H9 (cell line): ENCODE data around the gene LYPD8. TPM values are rescaled to one million over a fixed set of nuclear protein-coding genes. Genes with fewer than 3 reads are reported as not detected.

Source experiments
- DNase-seq: peaks from one replicate; pipeline ENCODE4 v3.0.0-alpha.2; 2017
- H2AFZ ChIP-seq: one replicate; pipeline ENCODE4 v1.6.1; 2013; ENCODE audit warnings: mild to moderate bottlenecking, low read length, control low read depth, moderate library complexity
- H2AK5ac ChIP-seq: 2 replicates; pipeline ENCODE4 v1.6.1; 2013; ENCODE audit warnings: low read length, control low read depth, mixed read lengths; ENCODE audit not compliant: insufficient read length
- H2BK120ac ChIP-seq: one replicate; pipeline ENCODE4 v1.6.1; 2013; ENCODE audit warnings: low read depth, mild to moderate bottlenecking, low read length, control low read depth, inconsistent platforms; ENCODE audit not compliant: poor library complexity, severe bottlenecking
- H2BK12ac ChIP-seq: 2 replicates; pipeline ENCODE4 v1.6.1; 2013; ENCODE audit warnings: low read length, control low read depth, mixed read lengths, low read depth; ENCODE audit not compliant: insufficient read length
- H2BK15ac ChIP-seq: 2 replicates; pipeline ENCODE4 v1.6.1; 2013; ENCODE audit warnings: low read depth, low read length, control low read depth
- H2BK20ac ChIP-seq: one replicate; pipeline ENCODE4 v1.6.1; 2013; ENCODE audit warnings: low read depth, mild to moderate bottlenecking, low read length, control low read depth, inconsistent platforms; ENCODE audit not compliant: poor library complexity, severe bottlenecking
- H2BK5ac ChIP-seq: 2 replicates; pipeline ENCODE4 v1.6.1; 2013; ENCODE audit warnings: low read length, control low read depth, mixed read lengths; ENCODE audit not compliant: insufficient read length
- H3K14ac ChIP-seq: 2 replicates; pipeline ENCODE4 v1.6.1; 2013; ENCODE audit warnings: low read length, control low read depth; ENCODE audit not compliant: insufficient read depth
- H3K18ac ChIP-seq: 2 replicates; pipeline ENCODE4 v1.6.1; 2013; ENCODE audit warnings: low read depth, mild to moderate bottlenecking, mixed read lengths, low read length, control low read depth; ENCODE audit not compliant: insufficient read length
- H3K23ac ChIP-seq: 2 replicates; pipeline ENCODE4 v1.6.1; 2013; ENCODE audit warnings: low read length, control low read depth, mixed read lengths, low read depth; ENCODE audit not compliant: insufficient read length
- H3K23me2 ChIP-seq: 2 replicates; pipeline ENCODE4 v1.6.1; 2013; ENCODE audit warnings: low read depth, mild to moderate bottlenecking, mixed read lengths, low read length, control low read depth; ENCODE audit not compliant: insufficient read length, poor library complexity, severe bottlenecking
- H3K27ac ChIP-seq: 2 replicates; pipeline ENCODE4 v1.5.1; 2013; ENCODE audit warnings: low read length, control low read depth, mixed read lengths, low read depth; ENCODE audit not compliant: insufficient read length
- H3K27me3 ChIP-seq: 2 replicates; pipeline ENCODE4 v1.6.1; 2013; ENCODE audit warnings: low read length, control low read depth, inconsistent platforms; ENCODE audit not compliant: insufficient read depth
- H3K4ac ChIP-seq: 2 replicates; pipeline ENCODE4 v1.6.1; 2013; ENCODE audit warnings: low read depth, mild to moderate bottlenecking, control low read depth, inconsistent platforms, low read length, moderate library complexity
- H3K4me1 ChIP-seq: 2 replicates; pipeline ENCODE4 v1.6.1; 2013; ENCODE audit warnings: low read length, control low read depth, inconsistent platforms; ENCODE audit not compliant: insufficient read depth
- H3K4me2 ChIP-seq: 2 replicates; pipeline ENCODE4 v1.6.1; 2013; ENCODE audit warnings: low read length, control low read depth, mixed read lengths; ENCODE audit not compliant: insufficient read length, insufficient read depth
- H3K56ac ChIP-seq: 2 replicates; pipeline ENCODE4 v1.6.1; 2013; ENCODE audit warnings: low read depth, mild to moderate bottlenecking, mixed read lengths, low read length, control low read depth; ENCODE audit not compliant: insufficient read length
- H3K79me1 ChIP-seq: 2 replicates; pipeline ENCODE4 v1.6.1; 2013; ENCODE audit warnings: low read depth, mild to moderate bottlenecking, moderate library complexity, low read length, control low read depth, inconsistent platforms; ENCODE audit not compliant: insufficient read depth, poor library complexity, severe bottlenecking
- H3K79me2 ChIP-seq: 2 replicates; pipeline ENCODE4 v1.6.1; 2013; ENCODE audit warnings: low read length, control low read depth, inconsistent platforms; ENCODE audit not compliant: insufficient read depth
- H3K9ac ChIP-seq: 2 replicates; pipeline ENCODE4 v1.6.1; 2013; ENCODE audit warnings: low read length, control low read depth, mixed read lengths; ENCODE audit not compliant: insufficient read length; ENCODE audit errors: extremely low read depth
- H3K9me3 ChIP-seq: one replicate; pipeline ENCODE4 v1.6.1; 2013; ENCODE audit warnings: low read depth, low read length, inconsistent platforms; ENCODE audit not compliant: control insufficient read depth
- H3T11ph ChIP-seq: one replicate; pipeline ENCODE4 v1.6.1; 2013; ENCODE audit warnings: mild to moderate bottlenecking, low read length, control low read depth, inconsistent platforms
- H4K20me1 ChIP-seq: one replicate; pipeline ENCODE4 v1.6.1; 2013; ENCODE audit not compliant: control insufficient read depth, insufficient read length, insufficient read depth
- H4K5ac ChIP-seq: 2 replicates; pipeline ENCODE4 v1.6.1; 2013; ENCODE audit warnings: low read depth, mild to moderate bottlenecking, mixed read lengths, low read length, control low read depth; ENCODE audit not compliant: insufficient read length
- H4K8ac ChIP-seq: replicated peaks from 2 replicates; pipeline ENCODE4 v1.6.1; 2013; ENCODE audit warnings: low read length, control low read depth, mixed read lengths, low read depth; ENCODE audit not compliant: insufficient read length
- H4K91ac ChIP-seq: 2 replicates; pipeline ENCODE4 v1.6.1; 2013; ENCODE audit warnings: low read depth, mild to moderate bottlenecking, moderate library complexity, mixed read lengths, low read length, control low read depth; ENCODE audit not compliant: insufficient read length
- H3K27ac Mint-ChIP-seq, 3 experiments: 2 replicates in 2 of 3; 3 replicates in 1 of 3; pipeline ENCODE4 v1.8.0; 2020 to 2021; ENCODE audit warnings: mixed read lengths in 3 of 3, mild to moderate bottlenecking in 1 of 3, moderate library complexity in 1 of 3
- H3K27me3 Mint-ChIP-seq: 2 replicates; pipeline ENCODE4 v1.8.0; 2021; ENCODE audit warnings: low read depth, mild to moderate bottlenecking, moderate library complexity, mixed read lengths
- H3K36me3 Mint-ChIP-seq, 3 experiments: 2 replicates in 2 of 3; 3 replicates in 1 of 3; pipeline ENCODE4 v1.8.0; 2020 to 2021; ENCODE audit warnings: low read depth in 3 of 3, mixed read lengths in 3 of 3; ENCODE audit not compliant: insufficient read depth in 1 of 3
- H3K4me1 Mint-ChIP-seq, 2 experiments: 2 replicates each; pipeline ENCODE4 v1.8.0; 2020; ENCODE audit warnings: mixed read lengths in 2 of 2
- H3K4me3 Mint-ChIP-seq, 2 experiments: 2 replicates in 1 of 2; 3 replicates in 1 of 2; pipeline ENCODE4 v1.8.0; 2020 to 2021; ENCODE audit warnings: mild to moderate bottlenecking in 2 of 2, mixed read lengths in 2 of 2, moderate library complexity in 1 of 2
- H3K9me3 Mint-ChIP-seq, 2 experiments: 2 replicates in 1 of 2; 3 replicates in 1 of 2; pipeline ENCODE4 v1.8.0; 2020; ENCODE audit warnings: mild to moderate bottlenecking in 2 of 2, mixed read lengths in 2 of 2, moderate library complexity in 1 of 2
- CTCF ChIP-seq: fragments of 200-600 bp; sonication (generic); conservative IDR thresholded peaks from 3 replicates; pipeline ENCODE4 v1.8.0; 2021; ENCODE audit warnings: antibody characterized with exemption, mild to moderate bottlenecking
- WGBS: extraction: QIAGEN DNeasy Blood & Tissue Kit; methylation state at CpG from one replicate; pipeline ENCODE4 v1.1.7; 2013; ENCODE audit warnings: missing lambda C conversion rate, low lambda C conversion rate, mixed read lengths; ENCODE audit not compliant: insufficient read length; ENCODE audit errors: extremely low coverage; 5-methylcytosine and 5-hydroxymethylcytosine counted together
- total RNA-seq: library from RNA; stranded (reverse); gene quantifications from 2 replicates; pipeline ENCODE4 v1.2.1, GENCODE V29; 2021

The LYPD8 gene
- total RNA-seq, 1 experiment from 2014 or later: not detected

- H3K56ac ChIP-seq: no peak overlapping the region
- H3K79me2 ChIP-seq: no peaks in the 10 kb centered on the region
- no peak overlapping the region for H3K4me3 Mint-ChIP-seq
- H2BK15ac ChIP-seq: no peak overlapping the region
- no peak overlapping the region for H3K27ac ChIP-seq
- no peaks in the 10 kb centered on the region for H3K4me1 ChIP-seq
- H2BK120ac ChIP-seq: no peak overlapping the region
- H3K9me3 Mint-ChIP-seq: peaks cover 20 to 50% of the 10 kb centered on the region in 2 experiments
- no peaks in the 10 kb centered on the region for H3K27me3 Mint-ChIP-seq
- H3K36me3 Mint-ChIP-seq: peaks cover 0 to 35% (median 3%) of the 10 kb centered on the region in 3 experiments; a peak in 4 of 7 replicates
- TF ChIP-seq CTCF: no peak
- no peak for DNase-seq
- WGBS: 100% methylated on average over 2 of the region's 2 CpGs
- H3K79me1 ChIP-seq: no peaks in the 10 kb centered on the region
- H3K23ac ChIP-seq: no peak overlapping the region
- peaks cover 91% of the 10 kb centered on the region for H3K9me3 ChIP-seq
- no peak overlapping the region for H3K18ac ChIP-seq
- H3K4ac ChIP-seq: no peak overlapping the region
- H4K8ac ChIP-seq: no peak overlapping the region
- H2BK12ac ChIP-seq: no peak overlapping the region
- no peak overlapping the region for H4K91ac ChIP-seq
- H2AFZ ChIP-seq: no peak overlapping the region
- no peaks in the 10 kb centered on the region for H3K4me1 Mint-ChIP-seq
- H3K4me2 ChIP-seq: no peak overlapping the region
- no peaks in the 10 kb centered on the region for H3K23me2 ChIP-seq
- H4K5ac ChIP-seq: no peak overlapping the region
- no peak overlapping the region for H3T11ph ChIP-seq
- H3K27me3 ChIP-seq: no peaks in the 10 kb centered on the region
- no peak overlapping the region for H2AK5ac ChIP-seq
- no peak overlapping the region for H2BK20ac ChIP-seq
- H3K14ac ChIP-seq: no peak overlapping the region
- H2BK5ac ChIP-seq: no peak overlapping the region
- no peaks in the 10 kb centered on the region for H4K20me1 ChIP-seq
- no peak overlapping the region for H3K27ac Mint-ChIP-seq
- no peak overlapping the region for H3K9ac ChIP-seq
These were observed 1.8 kb downstream of the LYPD8 start for GRCh38 chr1:248753708-248754280.
